Neuronal stem cell (in vitro differentiated cells): Measurements from ENCODE around the gene PTPRG.

ENCODE experiments used
- DNase-seq: peaks from one replicate; pipeline ENCODE4 v3.0.0-alpha.2; 2013; ENCODE audit warnings: low spot score
- H2AFZ ChIP-seq: one replicate; pipeline ENCODE4 v1.6.1; 2013; ENCODE audit warnings: mild to moderate bottlenecking, low read length, inconsistent platforms
- H2AK5ac ChIP-seq: 2 replicates; pipeline ENCODE4 v1.6.1; 2013; ENCODE audit warnings: low read depth, mild to moderate bottlenecking, inconsistent platforms, low read length, moderate library complexity, mixed read lengths
- H2BK120ac ChIP-seq: 2 replicates; pipeline ENCODE4 v1.6.1; 2013; ENCODE audit warnings: low read depth, mild to moderate bottlenecking, inconsistent platforms, low read length, moderate library complexity, mixed read lengths
- H2BK12ac ChIP-seq: one replicate; pipeline ENCODE4 v1.6.1; 2013; ENCODE audit warnings: low read length, inconsistent platforms
- H2BK15ac ChIP-seq: 2 replicates; pipeline ENCODE4 v1.6.1; 2013; ENCODE audit warnings: mild to moderate bottlenecking, low read length, inconsistent platforms, mixed read lengths
- H2BK5ac ChIP-seq: one replicate; pipeline ENCODE4 v1.6.1; 2013; ENCODE audit warnings: inconsistent platforms, mild to moderate bottlenecking, low read length, moderate library complexity
- H3K14ac ChIP-seq: one replicate; pipeline ENCODE4 v1.6.1; 2013; ENCODE audit warnings: low read length, inconsistent platforms
- H3K18ac ChIP-seq: 2 replicates; pipeline ENCODE4 v1.6.1; 2013; ENCODE audit warnings: low read length, inconsistent platforms
- H3K23ac ChIP-seq: 2 replicates; pipeline ENCODE4 v1.6.1; 2013; ENCODE audit warnings: low read depth, mild to moderate bottlenecking, mixed read lengths, low read length, inconsistent platforms; ENCODE audit not compliant: poor library complexity
- H3K27ac ChIP-seq: replicated peaks from 3 replicates; pipeline ENCODE4 v1.5.1; 2013; ENCODE audit warnings: low read length, inconsistent platforms
- H3K27me3 ChIP-seq, 3 experiments: 2 replicates each; pipeline ENCODE4 v1.6.1; 2013; ENCODE audit warnings: low read length in 3 of 3, mild to moderate bottlenecking in 2 of 3, inconsistent platforms in 1 of 3, low read depth in 1 of 3, mixed read lengths in 1 of 3, moderate library complexity in 1 of 3; ENCODE audit not compliant: control insufficient read depth in 3 of 3, insufficient read depth in 3 of 3
- H3K36me3 ChIP-seq, 2 donors: replicated peaks in 1 of 2; 2 replicates each; pipeline ENCODE4 v1.6.1; 2013; ENCODE audit warnings: low read length in 2 of 2; ENCODE audit not compliant: control insufficient read depth in 2 of 2, insufficient read depth in 2 of 2
- H3K4ac ChIP-seq: 2 replicates; pipeline ENCODE4 v1.6.1; 2013; ENCODE audit warnings: inconsistent platforms, mild to moderate bottlenecking, low read length, moderate library complexity
- H3K4me1 ChIP-seq, 2 donors: 1 replicate in 1 of 2; 2 replicates in 1 of 2; pipeline ENCODE4 v1.6.1; 2013; ENCODE audit warnings: low read length in 2 of 2, low read depth in 1 of 2; ENCODE audit not compliant: control insufficient read depth in 2 of 2, insufficient read depth in 1 of 2
- H3K4me2 ChIP-seq: one replicate; pipeline ENCODE4 v1.6.1; 2013; ENCODE audit warnings: mild to moderate bottlenecking, low read length, inconsistent platforms; ENCODE audit not compliant: insufficient read depth, poor library complexity, severe bottlenecking
- H3K4me3 ChIP-seq, 2 donors: 2 replicates each; pipeline ENCODE4 v1.5.1; 2013; ENCODE audit warnings: low read length in 2 of 2, mild to moderate bottlenecking in 2 of 2, inconsistent platforms in 1 of 2, moderate library complexity in 1 of 2
- H3K79me1 ChIP-seq: one replicate; pipeline ENCODE4 v1.6.1; 2013; ENCODE audit warnings: low read depth, mild to moderate bottlenecking, inconsistent platforms, low read length, moderate library complexity
- H3K9ac ChIP-seq: one replicate; pipeline ENCODE4 v1.6.1; 2013; ENCODE audit warnings: mild to moderate bottlenecking, low read depth, low read length, inconsistent platforms; ENCODE audit not compliant: poor library complexity
- H3K9me3 ChIP-seq, 2 donors: replicated peaks in 1 of 2; 2 replicates each; pipeline versions ENCODE3 to v1.6.1; 2013; ENCODE audit warnings: low read length in 2 of 2, mild to moderate bottlenecking in 2 of 2, inconsistent platforms in 1 of 2, low read depth in 1 of 2, mixed read lengths in 1 of 2, moderate library complexity in 1 of 2; ENCODE audit not compliant: control insufficient read depth in 2 of 2, insufficient read depth in 1 of 2
- H4K8ac ChIP-seq: one replicate; pipeline ENCODE4 v1.6.1; 2013; ENCODE audit warnings: low read depth, mild to moderate bottlenecking, inconsistent platforms, low read length, moderate library complexity
- H4K91ac ChIP-seq: one replicate; pipeline ENCODE4 v1.6.1; 2013; ENCODE audit warnings: low read length, low read depth, mild to moderate bottlenecking, inconsistent platforms; ENCODE audit not compliant: poor library complexity
- WGBS, 2 donors: extraction: QIAGEN DNeasy Blood & Tissue Kit; methylation state at CpG; one replicate each; pipeline ENCODE4 v1.1.7; 2013; ENCODE audit warnings: missing lambda C conversion rate in 2 of 2, mixed read lengths in 1 of 2; ENCODE audit not compliant: insufficient read length in 2 of 2, insufficient replicate concordance in 1 of 2; ENCODE audit errors: extremely low coverage in 2 of 2; 5-methylcytosine and 5-hydroxymethylcytosine counted together

The PTPRG gene

GRCh38 chr3:61967019-61967418, 405.6 kb downstream of the PTPRG start:
- Histone ChIP-seq H3K9me3 (no peaks in the 10 kb centered on the region), H3K27me3 (no peaks in the 10 kb centered on the region), H2BK12ac (no peak overlapping the region), H3K4me3 (no peak overlapping the region), H3K36me3 (no peaks in the 10 kb centered on the region), H3K27ac (no peak overlapping the region), H2AK5ac (no peak overlapping the region), H4K91ac (no peak overlapping the region), H3K4me1 (peaks cover 0 to 4% of the 10 kb centered on the region in 2 donors), H4K8ac (no peak overlapping the region), H3K18ac (no peak overlapping the region), H2BK120ac (no peak overlapping the region), H3K14ac (no peak overlapping the region), H2BK15ac (no peak overlapping the region), H3K4ac (no peak overlapping the region), H3K9ac (no peak overlapping the region), H2BK5ac (no peak overlapping the region), H3K4me2 (no peak overlapping the region), H2AFZ (no peak overlapping the region), H3K23ac (no peak overlapping the region), H3K79me1 (peaks cover 2% of the 10 kb centered on the region)
- WGBS, 2 donors, result no CpG with 5 or more reads among the region's 2 CpGs
- DNase-seq, result no peak

- no peak overlapping the region for H3K4me3 ChIP-seq
- no peak overlapping the region for H2BK12ac ChIP-seq
- peaks cover 2% of the 10 kb centered on the region for H3K79me1 ChIP-seq
- no peak overlapping the region for H3K23ac ChIP-seq
- H2BK5ac ChIP-seq, result no peak overlapping the region
- no peak for DNase-seq
- WGBS, 2 donors, result 100% methylated on average over 1 of the region's 2 CpGs; no CpG with 5 or more reads in 1 of the 2 donors
- no peak overlapping the region for H2AK5ac ChIP-seq
- H3K14ac ChIP-seq, result no peak overlapping the region
- H2BK120ac ChIP-seq, result no peak overlapping the region
- no peak overlapping the region for H2AFZ ChIP-seq
- no peak overlapping the region for H3K27ac ChIP-seq
- no peak overlapping the region for H3K4ac ChIP-seq
- no peaks in the 10 kb centered on the region for H3K9me3 ChIP-seq
- H3K9ac ChIP-seq, result no peak overlapping the region
- no peaks in the 10 kb centered on the region for H3K36me3 ChIP-seq
- H3K4me1 ChIP-seq, result peaks cover 0 to 7% of the 10 kb centered on the region in 2 donors
- no peak overlapping the region for H4K91ac ChIP-seq
- no peak overlapping the region for H4K8ac ChIP-seq
- H2BK15ac ChIP-seq, result no peak overlapping the region
- H3K18ac ChIP-seq, result no peak overlapping the region
- H3K4me2 ChIP-seq, result no peak overlapping the region
- no peaks in the 10 kb centered on the region for H3K27me3 ChIP-seq
These were observed 406.6 kb downstream of the PTPRG start for GRCh38 chr3:61967937-61968336.

GRCh38 chr3:61974662-61975061, 413.3 kb downstream of the PTPRG start:
- Histone ChIP-seq H3K4me3 (no peak overlapping the region), H3K4ac (no peak overlapping the region), H2BK120ac (no peak overlapping the region), H3K23ac (no peak overlapping the region), H3K36me3 (no peaks in the 10 kb centered on the region), H4K8ac (no peak overlapping the region), H2AFZ (no peak overlapping the region), H2BK12ac (no peak overlapping the region), H3K79me1 (no peaks in the 10 kb centered on the region), H4K91ac (no peak overlapping the region), H3K4me2 (no peak overlapping the region), H2AK5ac (no peak overlapping the region), H2BK5ac (no peak overlapping the region), H3K18ac (no peak overlapping the region), H3K9me3 (no peaks in the 10 kb centered on the region), H3K9ac (no peak overlapping the region), H3K4me1 (peaks cover 0 to 4% of the 10 kb centered on the region in 2 donors), H3K27me3 (no peaks in the 10 kb centered on the region), H2BK15ac (no peak overlapping the region), H3K14ac (no peak overlapping the region), H3K27ac (no peak overlapping the region)
- no peak for DNase-seq
- no CpG with 5 or more reads among the region's 2 CpGs for WGBS, 2 donors

- H2AK5ac ChIP-seq, result no peak overlapping the region
- H2AFZ ChIP-seq, result no peak overlapping the region
- no peak overlapping the region for H3K4me2 ChIP-seq
- H3K27ac ChIP-seq, result no peak overlapping the region
- no peak overlapping the region for H3K23ac ChIP-seq
- H3K36me3 ChIP-seq, result no peaks in the 10 kb centered on the region
- no peak overlapping the region for H3K18ac ChIP-seq
- WGBS, 2 donors, result no CpG with 5 or more reads among the region's 3 CpGs
- no peak overlapping the region for H4K8ac ChIP-seq
- no peak overlapping the region for H2BK12ac ChIP-seq
- H4K91ac ChIP-seq, result no peak overlapping the region
- H3K4ac ChIP-seq, result no peak overlapping the region
- H3K9ac ChIP-seq, result no peak overlapping the region
- no peak for DNase-seq
- no peak overlapping the region for H2BK15ac ChIP-seq
- H3K27me3 ChIP-seq, result no peaks in the 10 kb centered on the region
- no peak overlapping the region for H3K4me3 ChIP-seq
- H3K9me3 ChIP-seq, result no peaks in the 10 kb centered on the region
- no peak overlapping the region for H2BK5ac ChIP-seq
- H3K79me1 ChIP-seq, result no peaks in the 10 kb centered on the region
- peaks cover 0 to 8% of the 10 kb centered on the region in 2 donors for H3K4me1 ChIP-seq
- no peak overlapping the region for H2BK120ac ChIP-seq
- H3K14ac ChIP-seq, result no peak overlapping the region
These were observed 413.8 kb downstream of the PTPRG start for GRCh38 chr3:61975199-61975598.
